Stimulated activated CD4-positive, alpha-beta T cell treated with anti-CD3 and anti-CD28 coated beads, Interleukin-15, amount 100 ng/mL, for 1 hour (primary cell): ENCODE results near the gene FREY1.
A peak's percentile ranks its signal among the peaks of the same experiment; 100 is the strongest.
"Not testable (repeated sequence)": the region's sequence is repeated elsewhere in the genome, so short reads cannot be mapped to it uniquely, and the experiment has no call there.

ENCODE experiments used
- DNase-seq, 2 donors: peaks; one replicate each; pipeline ENCODE4 v3.0.0-alpha.2; 2020; ENCODE audit warnings: low read depth in 1 of 2, low spot score in 1 of 2

Gene FREY1

DNA sequence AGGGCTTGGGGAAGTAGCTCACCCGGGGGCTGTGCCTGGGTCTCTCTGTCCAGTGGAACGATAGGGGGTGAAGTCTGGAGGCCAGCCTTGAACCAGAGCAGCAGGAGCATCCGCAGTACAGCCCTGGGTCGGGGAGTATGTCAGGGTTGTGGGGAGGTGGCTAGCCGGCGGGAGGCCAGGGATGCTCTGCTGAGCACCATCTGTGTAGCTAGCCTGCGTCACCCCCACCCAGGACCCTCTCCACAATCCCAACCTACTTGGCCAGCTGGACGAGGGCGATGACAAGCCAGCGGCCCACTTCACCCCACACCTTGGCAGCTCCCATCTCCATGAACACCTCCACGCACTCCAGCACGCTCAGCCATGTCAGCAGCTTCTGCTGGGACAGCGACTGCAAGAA is 8.4 kb upstream of the FREY1 start:
- DNase-seq, result no peak

DNA sequence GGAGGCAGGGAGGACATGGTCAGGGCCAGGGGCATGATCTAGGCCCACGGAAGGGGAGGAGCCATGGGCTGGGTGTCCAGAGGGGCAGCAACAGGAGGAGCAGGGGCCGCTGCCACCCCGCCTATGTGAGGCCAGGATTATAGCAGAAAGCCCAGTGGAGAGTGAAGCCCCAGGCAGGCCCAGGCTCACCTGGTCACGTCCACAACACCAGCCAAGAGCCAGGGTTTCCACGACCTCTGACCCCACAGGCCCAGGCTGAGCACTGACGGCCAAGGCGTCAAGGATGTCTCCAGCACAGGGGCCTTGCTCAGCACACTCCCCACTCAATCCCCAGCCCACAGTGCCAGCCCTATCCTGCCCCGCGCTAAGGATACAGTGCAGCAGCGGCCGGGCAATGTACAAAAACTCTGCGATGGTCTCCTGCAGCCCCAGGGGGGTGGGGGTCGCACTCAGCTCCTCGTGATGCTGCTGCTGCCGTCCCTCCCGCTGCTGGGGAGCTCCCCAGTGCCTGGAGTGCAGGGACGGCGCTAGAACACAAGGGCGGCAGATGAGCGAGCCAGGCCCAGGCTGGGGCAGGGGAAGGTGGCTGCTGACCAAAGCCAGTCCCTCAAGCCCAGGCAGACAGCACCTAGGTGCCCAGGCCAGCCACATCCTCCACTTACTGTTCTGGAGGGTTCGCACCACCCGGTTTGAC is 7.0 kb upstream of the FREY1 start:
- DNase-seq, result no peak

DNA sequence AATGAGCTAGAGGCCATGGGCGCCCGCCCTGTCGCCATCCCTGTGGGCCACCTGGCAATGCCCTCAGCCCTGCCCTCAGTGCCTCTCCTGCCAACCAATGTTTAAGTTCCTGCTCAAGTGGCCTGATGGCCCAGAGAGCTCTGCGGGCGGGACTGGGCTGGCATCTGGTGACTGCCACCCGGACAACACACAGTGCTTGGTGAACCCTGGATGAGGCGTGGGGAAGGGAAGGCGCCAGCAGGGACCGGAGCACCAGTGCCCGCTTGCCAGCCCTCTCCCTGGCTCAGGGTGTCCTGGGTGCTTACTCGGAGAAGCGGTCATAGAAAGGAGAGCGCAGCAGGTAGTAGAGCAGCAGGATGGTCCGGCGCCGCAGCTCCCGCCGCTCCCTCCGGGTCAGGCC is 6.4 kb upstream of the FREY1 start:
- DNase-seq, result no peak

DNA sequence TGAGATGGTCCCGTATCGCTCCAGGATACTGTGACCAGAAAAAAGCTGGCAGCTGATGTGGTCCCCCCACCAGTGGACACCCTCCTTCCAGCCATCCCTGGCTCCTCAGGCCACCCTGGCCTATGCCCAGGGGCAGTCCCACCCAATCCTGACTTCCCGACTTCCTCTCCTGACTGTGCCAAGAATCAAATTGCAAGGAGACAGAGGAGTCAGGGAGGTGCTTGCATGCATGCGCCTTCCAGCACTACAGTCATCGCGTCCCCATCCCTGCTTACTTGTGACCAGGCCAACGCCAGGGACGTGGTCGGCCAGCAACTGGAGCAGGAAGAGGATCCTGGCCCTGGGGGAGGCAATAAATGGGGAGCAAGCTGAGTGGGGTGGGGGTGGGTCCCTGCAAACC is 3.6 kb upstream of the FREY1 start:
- DNase-seq, result no peak

DNA sequence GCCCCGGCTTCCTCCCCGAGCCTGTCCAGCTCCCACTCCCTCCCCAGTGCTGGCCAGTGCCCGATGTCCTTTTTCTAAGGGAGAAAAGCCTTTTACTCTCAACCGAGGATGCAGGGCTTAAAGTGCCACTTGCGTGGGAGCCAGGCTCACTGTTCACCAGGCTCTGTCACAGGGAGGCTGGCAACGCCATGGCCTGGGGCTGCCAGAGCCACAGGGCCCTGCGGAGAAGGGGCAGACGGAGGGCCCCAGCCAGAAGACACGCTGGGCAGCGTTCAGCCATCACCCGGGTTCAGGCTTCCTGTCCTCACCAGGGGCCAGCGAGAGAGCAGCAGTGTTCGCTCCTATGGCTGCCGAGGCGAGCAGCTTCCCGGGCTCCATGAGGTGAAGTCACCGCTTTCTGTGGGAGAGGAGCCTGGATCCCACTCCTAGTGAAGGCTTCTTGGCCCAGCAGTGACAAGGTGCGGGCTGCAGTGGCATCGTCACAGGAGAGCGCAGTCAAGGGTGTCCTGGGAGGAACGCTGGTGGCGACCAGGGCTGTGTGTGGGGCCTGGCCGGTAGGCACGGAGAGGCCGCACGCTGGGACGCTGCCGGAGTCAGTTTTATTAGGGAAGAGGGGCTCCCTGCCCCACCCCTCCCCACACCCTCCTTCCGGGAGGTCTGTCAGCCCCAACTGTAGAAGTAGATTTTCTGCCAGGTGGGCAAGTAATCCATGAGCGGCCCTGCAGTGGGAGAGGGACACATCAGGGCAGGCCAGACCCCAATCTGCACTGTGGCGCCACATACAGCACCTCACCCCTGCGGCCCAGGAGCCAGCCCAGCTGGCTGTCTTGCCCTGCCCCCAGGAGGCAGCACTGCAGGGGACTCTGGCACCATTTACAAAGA is 2.8 kb upstream of the FREY1 start:
- DNase-seq, result no peak

DNA sequence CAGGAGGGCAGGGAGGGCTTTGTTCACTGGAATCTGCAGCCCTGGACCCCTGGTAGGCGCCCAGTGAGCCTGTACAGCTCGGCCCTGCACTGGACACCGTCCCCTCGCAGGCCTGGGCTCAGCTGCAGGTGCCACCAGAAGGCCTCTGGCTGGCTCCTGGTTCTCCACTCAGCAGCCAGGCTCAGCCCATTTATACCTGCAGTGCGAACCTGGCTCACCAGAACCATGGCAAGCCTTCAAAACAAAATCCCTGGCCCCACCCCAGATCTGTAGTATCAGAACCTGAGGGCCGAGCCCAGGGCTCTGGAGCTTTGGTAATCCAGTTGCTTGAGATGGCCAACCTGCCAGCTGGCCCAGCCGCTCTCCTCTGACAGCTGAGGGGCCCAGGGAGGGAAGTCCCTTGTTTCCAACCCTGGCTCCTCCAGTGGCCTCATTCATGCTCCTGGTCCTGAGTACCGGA is 870 bp upstream of the FREY1 start:
- DNase-seq, result no peak

DNA sequence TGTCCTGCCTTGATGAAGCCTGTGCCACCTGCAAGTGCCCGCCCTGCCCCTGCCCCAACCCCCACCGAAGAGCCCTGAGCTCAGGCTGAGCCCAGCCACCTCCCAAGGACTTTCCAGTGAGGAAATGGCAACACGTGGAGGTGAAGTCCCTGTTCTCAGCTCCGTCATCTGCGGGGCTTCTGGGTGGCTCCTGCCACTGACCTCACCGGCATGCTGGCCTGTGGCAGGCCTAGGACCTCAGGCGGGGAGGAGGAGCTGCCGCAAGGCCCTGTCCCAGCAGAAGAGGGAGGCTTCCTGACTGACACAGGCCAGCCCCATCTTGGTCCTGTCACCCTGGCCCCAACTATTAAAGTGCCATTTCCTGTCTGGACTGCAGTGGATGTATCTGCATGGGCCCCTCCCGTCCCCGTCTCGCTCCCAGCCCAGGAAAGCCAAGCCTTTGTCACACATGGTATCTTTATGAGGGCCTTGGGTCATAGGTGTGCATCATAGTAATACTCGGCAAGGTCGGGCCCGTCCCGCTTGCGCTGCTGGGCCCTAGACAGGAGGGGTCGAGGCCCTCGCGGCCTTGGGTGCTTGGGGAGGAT is 882 bp downstream of the FREY1 start:
- DNase-seq, result no peak

DNA sequence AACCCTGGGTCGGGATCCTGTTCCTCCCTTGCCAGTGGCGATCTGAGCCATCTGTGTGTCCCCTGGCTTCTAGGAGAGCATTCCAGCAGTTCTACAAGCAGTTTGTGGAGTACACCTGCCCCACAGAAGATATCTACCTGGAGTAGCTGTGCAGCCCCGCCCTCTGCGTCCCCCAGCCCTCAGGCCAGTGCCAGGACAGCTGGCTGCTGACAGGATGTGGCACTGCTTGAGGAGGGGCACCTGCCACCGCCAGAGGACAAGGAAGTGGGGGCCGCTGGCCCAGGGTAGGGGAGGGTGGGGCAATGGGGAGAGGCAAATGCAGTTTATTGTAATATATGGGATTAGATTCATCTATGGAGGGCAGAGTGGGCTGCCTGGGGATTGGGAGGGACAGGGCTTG is 1.5 kb downstream of the FREY1 start:
- not testable (repeated sequence) for DNase-seq

DNA sequence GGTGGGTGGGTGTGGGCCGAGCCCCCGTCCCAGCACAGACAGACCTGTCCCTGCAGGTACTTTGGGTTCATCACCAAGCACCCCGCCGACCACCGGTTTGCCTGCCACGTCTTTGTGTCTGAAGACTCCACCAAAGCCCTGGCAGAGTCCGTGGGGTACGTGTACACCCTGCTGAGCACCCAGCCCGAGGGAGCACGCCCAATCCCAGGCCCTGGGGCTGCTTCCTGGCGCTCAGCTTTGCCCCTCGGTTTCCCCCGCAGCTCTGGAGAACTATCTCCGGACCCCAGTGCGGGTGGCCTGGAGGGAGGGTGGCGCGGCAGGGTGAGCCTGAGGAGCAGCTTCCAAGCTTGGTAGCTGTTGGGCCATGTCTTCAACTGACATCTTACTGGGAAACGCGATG is 2.0 kb downstream of the FREY1 start:
- no peak for DNase-seq

DNA sequence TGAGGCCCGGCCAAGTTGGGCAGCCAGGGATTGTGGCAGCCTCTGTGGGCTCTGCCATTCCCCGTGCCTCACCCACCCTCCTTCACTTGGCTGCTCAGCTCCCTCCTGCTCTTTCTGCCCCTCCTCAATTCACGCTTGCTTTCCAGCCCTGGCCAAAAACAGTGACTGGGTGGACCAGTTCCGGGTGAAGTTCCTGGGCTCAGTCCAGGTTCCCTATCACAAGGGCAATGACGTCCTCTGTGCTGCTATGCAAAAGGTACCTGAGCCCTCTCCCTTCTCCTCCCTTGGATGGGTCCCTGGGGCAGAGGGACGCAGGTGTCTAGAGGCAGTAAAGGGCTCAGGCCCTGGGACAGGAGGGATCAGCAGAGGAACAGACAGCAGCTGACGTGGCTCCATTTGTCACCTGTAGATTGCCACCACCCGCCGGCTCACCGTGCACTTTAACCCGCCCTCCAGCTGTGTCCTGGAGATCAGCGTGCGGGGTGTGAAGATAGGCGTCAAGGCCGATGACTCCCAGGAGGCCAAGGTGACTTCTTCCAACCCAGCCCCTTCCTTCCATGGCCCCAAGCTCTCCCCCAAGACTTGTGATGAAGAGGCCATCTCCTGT is 2.7 kb downstream of the FREY1 start:
- DNase-seq, result no peak

DNA sequence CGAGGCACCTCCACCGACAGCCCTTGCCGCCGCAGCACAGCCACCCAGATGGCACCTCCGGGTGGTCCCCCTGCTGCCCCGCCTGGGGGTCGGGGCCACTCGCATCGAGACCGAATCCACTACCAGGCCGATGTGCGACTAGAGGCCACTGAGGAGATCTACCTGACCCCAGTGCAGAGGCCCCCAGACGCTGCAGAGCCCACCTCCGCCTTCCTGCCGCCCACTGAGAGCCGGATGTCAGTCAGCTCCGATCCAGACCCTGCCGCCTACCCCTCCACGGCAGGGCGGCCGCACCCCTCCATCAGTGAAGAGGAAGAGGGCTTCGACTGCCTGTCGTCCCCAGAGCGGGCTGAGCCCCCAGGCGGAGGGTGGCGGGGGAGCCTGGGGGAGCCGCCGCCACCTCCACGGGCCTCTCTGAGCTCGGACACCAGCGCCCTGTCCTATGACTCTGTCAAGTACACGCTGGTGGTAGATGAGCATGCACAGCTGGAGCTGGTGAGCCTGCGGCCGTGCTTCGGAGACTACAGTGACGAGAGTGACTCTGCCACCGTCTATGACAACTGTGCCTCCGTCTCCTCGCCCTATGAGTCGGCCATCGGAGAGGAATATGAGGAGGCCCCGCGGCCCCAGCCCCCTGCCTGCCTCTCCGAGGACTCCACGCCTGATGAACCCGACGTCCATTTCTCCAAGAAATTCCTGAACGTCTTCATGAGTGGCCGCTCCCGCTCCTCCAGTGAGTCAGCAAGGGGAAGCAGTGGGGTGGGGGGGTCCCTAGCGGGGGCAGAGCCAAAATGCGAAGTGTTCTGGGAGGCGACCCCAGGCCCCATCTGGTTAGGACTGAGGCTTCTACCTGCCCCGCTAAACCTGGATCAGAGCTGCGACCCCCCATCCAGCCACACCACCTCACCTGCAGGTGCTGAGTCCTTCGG is 4.4 kb downstream of the FREY1 start:
- DNase-seq, result no peak

DNA sequence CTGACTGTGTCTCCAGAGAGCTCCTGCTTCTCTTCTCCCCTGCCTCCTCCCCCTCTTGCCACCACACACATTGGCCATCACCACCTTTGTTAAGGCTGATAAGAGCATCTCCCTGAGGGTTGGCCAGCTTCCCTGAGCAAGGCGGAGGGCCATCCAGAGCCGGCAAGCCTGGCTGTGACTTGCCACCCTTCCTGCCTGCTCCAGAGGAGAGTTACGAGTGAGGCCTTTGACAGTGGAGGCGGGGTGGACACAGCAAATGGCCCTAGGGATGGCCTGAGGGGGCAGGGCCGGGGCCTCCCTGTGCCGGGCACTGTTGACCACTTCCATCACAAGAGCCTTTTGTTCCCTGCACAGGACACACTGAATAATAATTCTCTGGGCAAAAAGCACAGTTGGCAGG is 5.4 kb downstream of the FREY1 start:
- no peak for DNase-seq

DNA sequence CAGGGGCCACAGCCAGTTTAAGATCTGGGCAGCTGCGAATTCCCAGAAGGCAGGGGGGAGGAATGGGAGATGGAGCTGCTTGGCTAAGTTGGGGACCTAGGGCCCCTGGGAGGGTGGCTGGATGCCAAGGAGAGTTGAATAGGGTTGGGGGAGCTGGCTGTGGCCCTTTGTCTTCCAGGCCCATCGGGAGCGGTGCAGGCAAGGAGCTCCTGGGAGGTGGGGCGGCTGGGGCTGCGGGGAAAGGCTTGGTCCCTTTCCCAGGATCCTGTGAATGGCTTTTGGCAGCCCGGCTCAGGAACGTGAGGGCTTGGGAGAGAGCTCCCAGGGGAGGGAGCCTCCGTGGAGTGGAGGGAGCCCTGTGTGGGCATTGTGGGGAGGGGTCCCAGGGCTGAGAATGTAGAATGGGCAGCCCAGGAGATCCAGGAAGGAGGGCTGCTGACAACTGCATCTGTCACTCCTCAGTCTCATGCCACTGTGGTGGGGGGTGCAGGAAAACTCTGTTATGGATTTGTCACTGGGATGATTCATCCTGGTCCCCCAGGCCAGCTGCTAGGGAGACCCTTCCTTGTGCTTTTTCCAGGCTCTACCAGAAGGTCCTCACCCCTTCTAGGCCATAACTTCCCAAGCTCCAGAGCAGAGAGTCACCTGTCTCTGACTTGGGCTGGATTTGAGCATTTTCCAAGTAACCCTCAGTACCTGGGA is 6.0 kb downstream of the FREY1 start:
- DNase-seq, result no peak

DNA sequence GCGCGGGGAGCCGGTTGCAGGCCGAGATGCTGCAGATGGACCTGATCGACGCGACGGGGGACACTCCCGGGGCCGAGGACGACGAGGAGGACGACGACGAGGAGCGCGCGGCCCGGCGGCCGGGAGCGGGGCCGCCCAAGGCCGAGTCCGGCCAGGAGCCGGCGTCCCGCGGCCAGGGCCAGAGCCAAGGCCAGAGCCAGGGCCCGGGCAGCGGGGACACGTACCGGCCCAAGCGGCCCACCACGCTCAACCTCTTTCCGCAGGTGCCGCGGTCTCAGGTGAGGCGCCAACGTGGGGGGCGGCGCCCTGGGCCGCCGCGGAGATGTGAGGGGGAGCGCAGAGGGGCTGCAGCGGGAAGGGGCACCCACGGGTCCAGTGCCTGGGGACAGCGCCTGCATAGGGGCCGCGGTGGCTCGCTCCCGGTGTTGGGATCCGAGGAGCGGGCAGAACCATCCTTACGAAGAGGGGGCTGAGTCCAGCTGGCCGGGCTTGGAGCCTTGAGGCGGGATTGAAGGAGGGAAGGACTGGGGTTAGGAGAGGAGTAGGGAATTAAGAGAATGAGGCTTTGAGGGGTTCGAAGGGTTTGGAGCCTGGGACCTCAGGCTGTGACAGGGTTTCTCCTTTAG is 6.8 kb downstream of the FREY1 start:
- DNase-seq, result not testable (repeated sequence)

DNA sequence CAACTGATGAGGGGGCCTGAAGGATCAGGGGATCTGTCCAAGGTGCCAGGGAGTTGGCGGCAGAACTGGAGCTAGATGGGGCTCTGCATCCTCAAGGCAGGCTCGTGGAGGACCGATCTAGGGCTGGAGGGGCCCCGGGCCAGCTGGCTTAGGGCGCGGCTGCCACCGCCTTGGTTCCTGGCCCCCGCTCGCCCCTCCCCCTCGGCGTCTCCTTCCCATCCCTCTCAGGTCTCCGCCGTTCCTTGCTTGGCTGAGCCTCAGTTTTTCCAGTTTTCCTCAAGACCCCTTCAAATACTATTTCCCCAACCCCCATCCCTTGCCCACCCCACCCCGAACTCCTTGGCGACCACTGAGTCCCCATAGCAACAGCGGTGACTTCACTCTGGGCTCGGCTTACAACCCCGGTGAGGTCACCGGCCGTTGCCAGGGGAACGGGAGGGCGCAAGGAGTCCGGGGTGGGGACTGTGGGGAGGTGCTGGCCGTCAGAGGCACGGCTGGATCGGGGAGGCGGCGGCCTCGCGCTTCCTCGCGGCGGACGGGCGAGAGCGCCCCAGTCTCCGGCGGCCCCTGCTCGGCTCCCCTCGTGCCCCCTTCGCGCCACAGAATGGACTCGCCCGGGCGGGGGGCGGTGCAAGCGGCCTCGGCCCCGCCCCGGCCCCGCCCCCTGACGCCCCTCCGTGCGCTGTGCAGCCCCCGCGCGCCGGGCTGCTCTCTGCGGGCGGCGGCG is 7.5 kb downstream of the FREY1 start:
- DNase-seq, result peak in 1 of 2 donors; percentile 41

DNA sequence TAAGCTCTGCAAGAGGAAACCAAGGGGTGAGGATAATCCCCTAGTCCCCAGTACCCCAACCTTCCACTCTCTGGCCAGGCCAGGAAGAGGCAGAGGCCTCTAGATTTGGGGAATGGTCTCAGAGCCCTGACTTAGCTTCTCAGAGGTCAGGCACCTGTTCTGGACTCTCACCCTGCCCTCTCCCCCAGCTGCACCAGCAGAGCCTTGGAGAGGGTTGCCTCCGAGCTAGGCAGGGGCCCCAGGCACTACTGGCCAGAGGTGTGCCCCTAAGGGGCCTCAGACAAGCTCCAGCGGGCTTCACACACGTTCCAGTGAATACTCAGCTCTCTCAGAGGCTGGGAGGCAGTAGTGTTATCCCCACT is 8.0 kb downstream of the FREY1 start:
- DNase-seq, result no peak

DNA sequence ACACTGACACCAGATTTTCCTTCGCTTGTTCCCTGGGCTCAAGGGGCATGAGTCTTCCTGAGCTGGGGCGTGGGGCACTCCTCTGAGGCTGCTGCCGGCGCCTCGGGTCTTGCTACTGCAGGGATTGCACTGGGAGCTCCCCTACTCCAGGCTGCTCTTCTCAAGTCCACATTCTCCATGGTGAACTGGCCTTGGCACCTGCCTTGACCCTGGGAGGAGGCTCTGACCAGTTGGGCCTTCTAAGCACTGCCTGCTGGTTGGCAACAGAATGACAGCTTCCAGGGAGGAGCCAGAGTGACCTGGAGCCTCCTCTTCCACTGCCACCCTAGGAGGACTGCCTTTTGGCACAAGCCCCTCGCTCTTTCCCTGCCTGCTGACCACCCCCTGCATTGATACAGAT is 9.5 kb downstream of the FREY1 start:
- no peak for DNase-seq

DNA sequence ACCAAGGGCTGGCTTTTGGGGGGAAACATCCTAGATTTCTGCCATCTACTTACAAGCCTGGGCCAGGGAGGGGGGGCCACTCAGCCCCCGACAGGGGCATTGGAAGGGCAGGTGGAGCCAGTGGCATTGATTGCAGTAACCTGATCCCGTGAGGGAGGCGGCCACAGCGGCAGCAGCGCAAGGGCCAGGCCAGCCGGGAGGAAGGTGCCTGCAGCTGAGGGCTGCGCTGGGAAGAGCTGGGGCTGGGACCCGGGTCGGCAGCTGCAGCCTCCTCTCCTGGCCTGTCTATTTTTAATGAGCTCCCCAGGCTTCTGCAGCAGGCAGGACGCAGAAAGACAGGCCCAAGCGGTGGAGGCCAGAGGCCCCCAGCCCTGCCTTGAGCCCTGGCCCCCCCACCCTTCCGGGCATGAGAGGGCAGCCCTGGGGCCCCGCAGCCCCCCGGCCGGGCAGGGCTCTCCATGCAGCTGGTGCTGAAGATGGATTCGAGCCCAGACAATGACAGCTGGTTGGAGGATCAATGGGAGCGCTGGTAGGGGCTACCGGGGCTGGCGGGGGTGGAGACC is 10.6 kb downstream of the FREY1 start:
- DNase-seq, result no peak
